Testis (tissue), 3 donors: Measurements from ENCODE around the gene TACC3. TPM values are rescaled to one million over a fixed set of nuclear protein-coding genes. Genes with fewer than 3 reads are reported as not detected.

Experiments used
- DNase-seq: peaks from one replicate; pipeline ENCODE4 v3.0.0-alpha.2; 2019
- H3K27ac ChIP-seq, 2 donors: fragments of 200-600 bp; sonication (generic); one replicate each; pipeline ENCODE4 v1.5.1; 2019
- H3K27me3 ChIP-seq: fragments of 200-600 bp; sonication (generic); one replicate; pipeline ENCODE4 v1.5.1; 2019
- H3K36me3 ChIP-seq: fragments of 200-600 bp; sonication (generic); one replicate; pipeline ENCODE4 v1.5.1; 2017; ENCODE audit warnings: low read depth; ENCODE audit errors: missing control alignments
- H3K4me1 ChIP-seq: fragments of 200-600 bp; sonication (generic); one replicate; pipeline ENCODE4 v1.5.1; 2019
- H3K4me3 ChIP-seq, 2 donors: fragments of 200-600 bp; sonication (generic); one replicate each; pipeline ENCODE4 v1.5.1; 2017 to 2019
- H3K9me3 ChIP-seq: fragments of 200-600 bp; sonication (generic); one replicate; pipeline ENCODE4 v1.5.1; 2017
- CTCF ChIP-seq, 3 experiments: fragments of 450-650 bp in 2 of 3; fragments of 200-600 bp in 1 of 3; sonication (generic) in 1 of 3; IDR thresholded peaks; one replicate each; pipeline ENCODE4 v1.5.1; 2016 to 2019; ENCODE audit warnings: antibody characterized with exemption in 3 of 3, mild to moderate bottlenecking in 2 of 3, moderate library complexity in 1 of 3
- POLR2A ChIP-seq: fragments of 450-650 bp; IDR thresholded peaks from one replicate; pipeline ENCODE4 v1.6.1; 2017; ENCODE audit warnings: antibody characterized with exemption, mild to moderate bottlenecking, moderate library complexity
- WGBS, 2 donors: methylation state at CpG; one replicate each; pipeline ENCODE4 v1.1.5; 2018; 5-methylcytosine and 5-hydroxymethylcytosine counted together
- intact Hi-C: fragments of 100-400 bp; cut with DNase I; formaldehyde crosslinking; loops from one replicate; pipeline ENCODE4 v1.15.1; 2023; ENCODE audit warnings: low total_unique reads
- polyA plus RNA-seq: library from polyadenylated mRNA; stranded (reverse); fragments of 350-450 nt; fragmentation: Illumina TruSeq; extraction: RNeasy Lipid Tissue Mini Kit (QIAGEN cat#74804); gene quantifications from one replicate; pipeline ENCODE4 v1.2.3, GENCODE V29; 2014; ENCODE audit warnings: low read depth, low replicate concordance; ENCODE audit not compliant: insufficient read depth
- total RNA-seq, 2 donors: library from RNA; depleted of rRNA; stranded (reverse); fragments of >200 nt; gene quantifications; one replicate each; pipeline ENCODE4 v1.2.3, GENCODE V29; 2016

Gene TACC3
- total and polyA plus RNA-seq, 3 donors from 2014 or later, result 82.9 to 158 (median 112) TPM

DNA sequence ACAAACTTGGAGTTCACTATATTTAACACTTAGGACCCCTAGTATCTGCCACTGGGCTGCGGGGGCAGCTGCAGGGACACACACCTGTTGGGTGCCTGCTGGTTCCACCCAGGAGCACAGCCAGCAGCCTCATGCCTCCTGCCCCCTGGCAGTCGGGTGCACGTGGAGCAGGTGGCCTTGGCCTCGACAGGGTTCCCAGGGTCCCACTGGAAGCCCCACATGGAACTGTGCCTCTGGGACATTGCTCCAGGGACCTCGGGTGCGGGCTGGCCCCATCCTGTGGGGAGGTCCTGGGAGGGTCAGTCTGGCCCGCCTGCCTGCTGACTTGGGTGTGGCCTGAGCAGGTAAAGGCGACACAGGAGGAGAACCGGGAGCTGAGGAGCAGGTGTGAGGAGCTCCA, 18.0 kb downstream of the TACC3 start:
- H3K4me3 ChIP-seq, result no peak overlapping the region

DNA sequence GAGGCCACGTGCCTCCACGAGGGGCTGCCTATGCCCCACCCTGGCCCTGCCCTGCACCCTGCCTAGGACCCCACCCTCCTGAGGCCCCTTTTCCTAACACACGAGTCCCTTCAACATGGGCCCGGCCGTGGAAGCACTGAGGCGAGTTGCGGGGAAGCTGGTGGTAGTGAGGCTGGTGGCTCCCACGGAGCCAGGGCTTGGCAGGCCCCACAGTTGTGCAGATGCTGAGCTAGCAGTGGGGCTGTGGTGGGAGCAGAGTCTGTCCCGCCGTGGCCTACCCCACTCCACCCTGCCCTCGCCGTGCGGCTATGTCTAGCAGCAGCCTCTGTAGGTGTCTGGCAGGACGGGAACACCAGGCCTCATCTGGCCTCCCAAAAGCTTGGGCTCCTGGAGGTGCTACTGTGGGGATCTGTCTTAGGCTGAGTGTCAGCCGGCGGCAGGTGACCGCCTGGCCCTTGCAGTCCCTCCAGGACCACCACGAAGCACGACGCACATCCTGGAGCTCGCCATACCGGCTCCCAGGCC, 18.8 kb downstream of the TACC3 start:
- WGBS, 2 donors, result 87 to 93% methylated on average over 3 to 22 of the region's 22 CpGs
- no peaks in the 10 kb centered on the region for H3K4me1 ChIP-seq
- H3K4me3 ChIP-seq, result no peak overlapping the region
- no peaks in the 10 kb centered on the region for H3K27me3 ChIP-seq
- TF ChIP-seq POLR2A, result no peak
- no peak for TF ChIP-seq CTCF (IDR thresholded peaks at IDR 0.05)
- intact Hi-C loops, result no loop called here
- H3K36me3 ChIP-seq, result no peaks in the 10 kb centered on the region
- no peak for DNase-seq
- no peaks in the 10 kb centered on the region for H3K9me3 ChIP-seq
- no peak overlapping the region for H3K27ac ChIP-seq

More for the DNA sequence above, 18.0 kb downstream of the TACC3 start:
- intact Hi-C loops, result no loop called here
- no peak for TF ChIP-seq POLR2A
- no peak for TF ChIP-seq CTCF (IDR thresholded peaks at IDR 0.05)
- Histone ChIP-seq H3K27me3 (no peaks in the 10 kb centered on the region), H3K27ac (no peak overlapping the region), H3K4me1 (no peaks in the 10 kb centered on the region), H3K36me3 (no peaks in the 10 kb centered on the region), H3K9me3 (no peaks in the 10 kb centered on the region)
- no peak for DNase-seq
- 99 to 100% methylated on average over 5 to 9 of the region's 9 CpGs for WGBS, 2 donors

DNA sequence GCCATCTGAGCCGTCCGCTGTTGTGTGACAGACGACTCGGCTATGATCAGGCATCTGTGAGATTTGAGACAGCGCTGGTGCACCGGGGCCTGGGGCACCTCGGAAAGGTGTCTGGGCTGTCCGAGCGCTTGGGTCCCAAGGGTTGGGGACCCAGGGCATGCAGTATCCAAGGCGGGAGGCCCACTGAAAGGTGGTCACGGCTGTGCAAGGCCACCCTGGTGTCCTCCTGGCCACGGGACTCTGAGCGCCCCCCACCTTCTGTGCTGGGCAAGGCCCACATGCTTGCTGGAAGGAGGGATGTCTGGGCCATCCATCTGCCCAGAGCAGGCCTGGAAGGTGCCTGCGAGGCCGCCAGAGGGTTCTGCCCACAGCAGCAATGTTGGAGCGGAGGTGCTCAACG, 19.9 kb downstream of the TACC3 start:
- Histone ChIP-seq H3K9me3 (no peaks in the 10 kb centered on the region), H3K27ac (no peak overlapping the region), H3K4me1 (no peaks in the 10 kb centered on the region), H3K27me3 (no peaks in the 10 kb centered on the region), H3K36me3 (no peaks in the 10 kb centered on the region), H3K4me3 (no peak overlapping the region)
- 89 to 91% methylated on average over 6 to 17 of the region's 17 CpGs for WGBS, 2 donors
- DNase-seq, result no peak
- TF ChIP-seq POLR2A (no peak), CTCF (IDR thresholded peaks at IDR 0.05) (no peak)
- intact Hi-C loops, result no loop called here

DNA sequence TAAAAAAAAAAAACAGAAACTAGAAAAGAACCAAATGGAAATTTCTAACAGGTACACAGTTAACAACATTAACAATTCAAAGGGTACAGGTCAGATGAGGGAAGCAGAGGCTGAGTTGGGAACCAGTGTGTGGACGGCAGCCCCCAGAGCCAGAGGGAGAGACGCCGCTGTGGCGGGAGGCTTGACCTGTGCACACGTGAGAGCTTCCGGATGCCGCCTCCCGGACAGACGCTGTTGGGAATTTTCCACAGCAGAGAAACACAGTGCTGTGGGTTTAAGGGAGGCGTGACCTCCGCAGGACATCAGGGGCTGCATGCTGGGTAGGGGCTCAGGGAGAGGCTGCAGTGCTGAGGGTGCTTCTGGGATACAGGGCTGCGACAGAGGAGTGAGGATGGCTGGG, 22.2 kb downstream of the TACC3 start:
- 76 to 93% methylated on average over 7 to 12 of the region's 12 CpGs for WGBS, 2 donors
- intact Hi-C loops, result no loop called here
- no peak overlapping the region for H3K27ac ChIP-seq

More for the DNA sequence above, 22.2 kb downstream of the TACC3 start:
- no peaks in the 10 kb centered on the region for H3K4me1 ChIP-seq
- DNase-seq, result no peak
- TF ChIP-seq CTCF (IDR thresholded peaks at IDR 0.05), result no peak
- no peak for TF ChIP-seq POLR2A
- no peak overlapping the region for H3K4me3 ChIP-seq
- H3K36me3 ChIP-seq, result no peaks in the 10 kb centered on the region
- no peaks in the 10 kb centered on the region for H3K9me3 ChIP-seq
- no peaks in the 10 kb centered on the region for H3K27me3 ChIP-seq
